MM.1S (cell line): ENCODE results near the gene MACROD1.

Source experiments
- DNase-seq: peaks from one replicate; pipeline ENCODE4 v3.0.0-alpha.2; 2015
- H2AFZ ChIP-seq: fragments of 300-600 bp; sonication (generic); 2 replicates; pipeline ENCODE4 v1.6.0; 2016; ENCODE audit warnings: antibody characterized with exemption, low read length
- H3F3A ChIP-seq: fragments of 300-600 bp; sonication (generic); 2 replicates; pipeline ENCODE4 v1.6.1; 2016; ENCODE audit warnings: mild to moderate bottlenecking, antibody characterized with exemption, low read length, moderate library complexity, mixed read lengths; ENCODE audit not compliant: insufficient read depth
- H3K27ac ChIP-seq: fragments of 300-600 bp; sonication (generic); 2 replicates; pipeline ENCODE4 v1.5.1; 2016; ENCODE audit warnings: mild to moderate bottlenecking, low read length
- H3K27me3 ChIP-seq: fragments of 300-600 bp; sonication (generic); replicated peaks from 2 replicates; pipeline ENCODE4 v1.6.0; 2016; ENCODE audit warnings: low read length; ENCODE audit not compliant: insufficient read depth
- H3K36me3 ChIP-seq: fragments of 300-600 bp; sonication (generic); replicated peaks from 2 replicates; pipeline ENCODE4 v1.6.1; 2016; ENCODE audit warnings: mild to moderate bottlenecking, low read length, mixed read lengths; ENCODE audit not compliant: insufficient read depth
- H3K4me1 ChIP-seq: fragments of 300-600 bp; sonication (generic); 2 replicates; pipeline ENCODE4 v1.6.1; 2016; ENCODE audit warnings: low read length, mixed read lengths
- H3K4me2 ChIP-seq: fragments of 300-600 bp; sonication (generic); 2 replicates; pipeline ENCODE4 v1.6.0; 2016; ENCODE audit warnings: low read depth, low read length
- H3K4me3 ChIP-seq: fragments of 300-600 bp; sonication (generic); 2 replicates; pipeline ENCODE4 v1.5.1; 2016; ENCODE audit warnings: low read length, mixed read lengths
- H3K79me2 ChIP-seq: fragments of 300-600 bp; sonication (generic); 2 replicates; pipeline ENCODE4 v1.6.1; 2016; ENCODE audit warnings: mixed run types, low read length, mixed read lengths
- H3K9ac ChIP-seq: fragments of 300-600 bp; sonication (generic); 2 replicates; pipeline ENCODE4 v1.6.1; 2016; ENCODE audit warnings: low read length, mixed read lengths
- H3K9me2 ChIP-seq: fragments of 300-600 bp; sonication (generic); replicated peaks from 2 replicates; pipeline ENCODE4 v1.6.1; 2016; ENCODE audit warnings: mild to moderate bottlenecking, low read length, mixed read lengths; ENCODE audit not compliant: insufficient read depth
- H3K9me3 ChIP-seq: fragments of 300-600 bp; sonication (generic); replicated peaks from 2 replicates; pipeline ENCODE4 v1.6.1; 2016; ENCODE audit warnings: mild to moderate bottlenecking, low read length, mixed read lengths; ENCODE audit not compliant: insufficient read depth
- H4K20me1 ChIP-seq: fragments of 300-600 bp; sonication (generic); 2 replicates; pipeline ENCODE4 v1.6.1; 2016; ENCODE audit warnings: mild to moderate bottlenecking, low read length, moderate library complexity, mixed read lengths; ENCODE audit not compliant: insufficient read depth
- EZH2 ChIP-seq: fragments of 300-600 bp; sonication (generic); optimal IDR thresholded peaks from 2 replicates; pipeline ENCODE3; 2017; ENCODE audit warnings: low read depth, mild to moderate bottlenecking, antibody characterized with exemption, low read length, mixed read lengths
- EZH2phosphoT487 ChIP-seq: fragments of 300-600 bp; sonication (generic); IDR thresholded peaks from 2 replicates; pipeline ENCODE4 v1.6.1; 2018; ENCODE audit warnings: antibody characterized with exemption, low read length
- TF ChIP-seq, protein P1 (sequence below): fragments of 300-600 bp; sonication (generic); IDR thresholded peaks from 2 replicates; pipeline ENCODE4 v1.5.1; 2016; ENCODE audit warnings: antibody characterized with exemption, low read length, mixed read lengths

The MACROD1 gene

DNA sequence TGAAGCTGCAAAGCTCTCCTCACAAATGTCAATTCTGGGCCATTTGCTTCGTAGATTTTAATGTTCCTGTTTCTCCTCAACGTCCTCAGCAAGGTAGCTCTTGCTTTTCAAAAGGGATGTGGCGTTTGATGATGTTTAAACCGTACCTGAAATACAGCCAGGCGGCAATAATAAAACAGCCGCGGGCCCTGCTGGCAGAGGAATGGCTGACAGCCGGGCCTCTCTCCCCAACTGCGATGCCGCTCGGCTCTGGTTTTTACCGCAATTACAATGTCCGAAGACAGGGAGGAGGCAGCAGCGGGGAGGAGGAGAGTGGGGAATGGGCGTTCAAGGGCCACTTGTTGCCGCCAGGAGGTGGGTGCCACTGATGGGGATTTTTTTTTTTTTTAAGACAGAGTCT is 27.5 kb downstream of the MACROD1 start:
- H3K9me3 ChIP-seq = no peaks in the 10 kb centered on the region
- no peak for DNase-seq

DNA sequence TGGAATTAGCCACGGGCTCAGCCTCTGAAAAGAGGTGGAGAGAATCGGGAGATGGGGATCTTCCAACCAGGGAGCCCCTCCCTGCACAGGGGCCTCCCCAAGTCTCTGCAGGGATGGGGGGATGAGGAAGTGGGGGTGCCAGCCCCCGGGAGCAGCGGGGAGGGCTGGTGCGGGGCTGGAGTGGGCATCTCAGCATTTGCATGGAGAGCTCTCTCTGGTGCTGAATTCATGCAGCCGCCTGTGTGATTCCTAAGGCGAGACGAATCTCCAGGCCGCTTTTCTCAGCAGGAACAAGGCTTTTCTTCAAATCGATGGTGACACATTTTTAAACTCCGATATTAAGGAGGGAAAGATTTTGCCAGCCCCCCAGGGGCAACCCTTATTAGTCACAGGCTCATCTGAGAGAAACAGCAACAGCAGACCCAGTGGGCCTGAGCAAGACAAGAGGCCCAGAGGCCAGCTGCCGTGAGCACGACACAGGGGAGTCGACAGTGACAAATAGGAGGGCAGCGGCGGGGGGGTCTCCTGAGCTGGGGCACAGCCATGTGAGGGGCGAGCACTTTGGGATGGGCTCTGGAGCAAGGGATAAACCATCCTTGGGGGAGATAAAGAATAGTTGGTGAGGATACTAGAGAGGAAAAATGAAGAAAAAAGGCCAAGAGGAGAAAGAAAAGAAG is 29.0 kb downstream of the MACROD1 start:
- H3K36me3 ChIP-seq = no peaks in the 10 kb centered on the region
- H4K20me1 ChIP-seq = no peaks in the 10 kb centered on the region
- no peaks in the 10 kb centered on the region for H3K9me2 ChIP-seq
- no peaks in the 10 kb centered on the region for H3F3A ChIP-seq
- H3K79me2 ChIP-seq = no peaks in the 10 kb centered on the region
- TF ChIP-seq, protein P1, sequence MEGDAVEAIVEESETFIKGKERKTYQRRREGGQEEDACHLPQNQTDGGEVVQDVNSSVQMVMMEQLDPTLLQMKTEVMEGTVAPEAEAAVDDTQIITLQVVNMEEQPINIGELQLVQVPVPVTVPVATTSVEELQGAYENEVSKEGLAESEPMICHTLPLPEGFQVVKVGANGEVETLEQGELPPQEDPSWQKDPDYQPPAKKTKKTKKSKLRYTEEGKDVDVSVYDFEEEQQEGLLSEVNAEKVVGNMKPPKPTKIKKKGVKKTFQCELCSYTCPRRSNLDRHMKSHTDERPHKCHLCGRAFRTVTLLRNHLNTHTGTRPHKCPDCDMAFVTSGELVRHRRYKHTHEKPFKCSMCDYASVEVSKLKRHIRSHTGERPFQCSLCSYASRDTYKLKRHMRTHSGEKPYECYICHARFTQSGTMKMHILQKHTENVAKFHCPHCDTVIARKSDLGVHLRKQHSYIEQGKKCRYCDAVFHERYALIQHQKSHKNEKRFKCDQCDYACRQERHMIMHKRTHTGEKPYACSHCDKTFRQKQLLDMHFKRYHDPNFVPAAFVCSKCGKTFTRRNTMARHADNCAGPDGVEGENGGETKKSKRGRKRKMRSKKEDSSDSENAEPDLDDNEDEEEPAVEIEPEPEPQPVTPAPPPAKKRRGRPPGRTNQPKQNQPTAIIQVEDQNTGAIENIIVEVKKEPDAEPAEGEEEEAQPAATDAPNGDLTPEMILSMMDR = no peak
- H3K27ac ChIP-seq = no peak overlapping the region
- no peaks in the 10 kb centered on the region for H3K27me3 ChIP-seq
- H3K9ac ChIP-seq = no peak overlapping the region
- no peaks in the 10 kb centered on the region for H3K9me3 ChIP-seq
- no peak overlapping the region for H3K4me3 ChIP-seq
- no peak for DNase-seq
- no peak overlapping the region for H2AFZ ChIP-seq
- no peaks in the 10 kb centered on the region for H3K4me1 ChIP-seq
- no peak overlapping the region for H3K4me2 ChIP-seq

More for the DNA sequence above, 27.5 kb downstream of the MACROD1 start:
- H3K79me2 ChIP-seq = no peaks in the 10 kb centered on the region
- H3K4me2 ChIP-seq = no peak overlapping the region
- no peaks in the 10 kb centered on the region for H3K27me3 ChIP-seq
- H3F3A ChIP-seq = no peaks in the 10 kb centered on the region
- TF ChIP-seq, protein P1 = no peak
- TF ChIP-seq EZH2phosphoT487 (no peak), EZH2 (no peak)
- H4K20me1 ChIP-seq = no peaks in the 10 kb centered on the region
- H3K36me3 ChIP-seq = no peaks in the 10 kb centered on the region
- no peaks in the 10 kb centered on the region for H3K4me1 ChIP-seq
- H3K27ac ChIP-seq = no peak overlapping the region
- no peak overlapping the region for H3K4me3 ChIP-seq
- H2AFZ ChIP-seq = no peak overlapping the region
- H3K9ac ChIP-seq = no peak overlapping the region
- H3K9me2 ChIP-seq = no peaks in the 10 kb centered on the region

DNA sequence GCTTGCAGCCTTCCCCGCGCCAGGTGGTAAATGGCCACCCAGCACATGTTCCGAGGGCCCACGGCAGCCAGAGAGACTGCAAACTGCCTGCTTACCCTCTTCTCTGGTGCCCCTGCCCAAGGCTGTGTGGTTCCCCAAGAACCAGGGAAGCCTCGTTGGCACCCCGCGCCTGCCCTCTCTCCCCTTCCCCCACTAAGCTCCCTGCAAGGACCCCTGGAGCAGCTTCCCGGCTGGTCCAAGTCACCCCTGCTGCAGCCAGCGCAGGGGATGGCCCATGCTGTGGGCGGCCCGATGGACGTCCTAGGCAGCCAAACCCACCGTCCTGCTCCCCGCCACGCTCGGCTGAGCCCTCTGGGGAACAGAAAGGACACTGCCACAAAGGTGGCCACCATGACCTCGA is 30.2 kb downstream of the MACROD1 start:
- no peaks in the 10 kb centered on the region for H3K4me1 ChIP-seq
- H3K27ac ChIP-seq = no peak overlapping the region
- no peaks in the 10 kb centered on the region for H4K20me1 ChIP-seq
- TF ChIP-seq EZH2phosphoT487 = no peak
- TF ChIP-seq, protein P1 = no peak
- no peaks in the 10 kb centered on the region for H3K36me3 ChIP-seq
- H3K4me3 ChIP-seq = no peak overlapping the region
- H3F3A ChIP-seq = no peaks in the 10 kb centered on the region
- H3K9me2 ChIP-seq = no peaks in the 10 kb centered on the region
- no peak overlapping the region for H3K9ac ChIP-seq
- H2AFZ ChIP-seq = no peak overlapping the region
- no peak overlapping the region for H3K4me2 ChIP-seq
- DNase-seq = no peak
- no peaks in the 10 kb centered on the region for H3K79me2 ChIP-seq
- no peaks in the 10 kb centered on the region for H3K9me3 ChIP-seq
- no peaks in the 10 kb centered on the region for H3K27me3 ChIP-seq
